OCI-LY1 (cell line): ENCODE results near the gene TMEM218.

Experiments
- H2AFZ ChIP-seq: fragments of 200-600 bp; sonication (generic), shearing (Covaris generic); 2 replicates; pipeline ENCODE4 v1.6.0; 2014; ENCODE audit warnings: antibody characterized with exemption, mild to moderate bottlenecking, low read length
- H3F3A ChIP-seq: fragments of 200-600 bp; sonication (generic), shearing (Covaris generic); 2 replicates; pipeline ENCODE4 v1.6.0; 2014; ENCODE audit warnings: mild to moderate bottlenecking, antibody characterized with exemption, low read length, moderate library complexity; ENCODE audit not compliant: insufficient read depth
- H3K27ac ChIP-seq: fragments of 200-600 bp; sonication (generic); 2 replicates; pipeline ENCODE4 v1.5.1; 2014; ENCODE audit warnings: low read length, mixed run types, mild to moderate bottlenecking, low read depth; ENCODE audit not compliant: poor library complexity, severe bottlenecking
- H3K27me3 ChIP-seq: fragments of 200-600 bp; sonication (generic); 2 replicates; pipeline ENCODE4 v1.6.0; 2014; ENCODE audit warnings: antibody characterized with exemption, mild to moderate bottlenecking, low read length, moderate library complexity; ENCODE audit not compliant: insufficient read depth
- H3K36me3 ChIP-seq: fragments of 200-600 bp; sonication (generic); 2 replicates; pipeline ENCODE4 v1.6.1; 2014; ENCODE audit warnings: mild to moderate bottlenecking, antibody characterized with exemption, low read length, moderate library complexity, mixed read lengths; ENCODE audit not compliant: insufficient read depth
- H3K4me1 ChIP-seq: fragments of 200-600 bp; sonication (generic); 2 replicates; pipeline ENCODE4 v1.5.1; 2014; ENCODE audit warnings: mild to moderate bottlenecking, low read length, moderate library complexity; ENCODE audit not compliant: insufficient read depth, severe bottlenecking
- H3K4me2 ChIP-seq: fragments of 200-600 bp; sonication (generic), shearing (Covaris generic); 2 replicates; pipeline ENCODE4 v1.6.1; 2014; ENCODE audit warnings: low read length
- H3K4me3 ChIP-seq: fragments of 200-600 bp; sonication (generic); 2 replicates; pipeline ENCODE4 v1.5.1; 2014; ENCODE audit warnings: low read length, low read depth, mild to moderate bottlenecking, mixed read lengths; ENCODE audit not compliant: poor library complexity, severe bottlenecking
- H3K79me2 ChIP-seq: fragments of 200-600 bp; shearing (Covaris generic); 2 replicates; pipeline ENCODE4 v1.6.1; 2016; ENCODE audit warnings: mixed run types, low read length, mixed read lengths; ENCODE audit not compliant: insufficient read depth
- H3K9ac ChIP-seq: fragments of 200-600 bp; sonication (generic), shearing (Covaris generic); 2 replicates; pipeline ENCODE4 v1.6.1; 2014; ENCODE audit warnings: mild to moderate bottlenecking, low read length, mixed read lengths
- H3K9me2 ChIP-seq: fragments of 200-600 bp; sonication (generic), shearing (Covaris generic); 2 replicates; pipeline ENCODE4 v1.6.1; 2014; ENCODE audit warnings: low read depth, mild to moderate bottlenecking, low read length, mixed read lengths
- H3K9me3 ChIP-seq: fragments of 200-600 bp; shearing (Covaris generic); 2 replicates; pipeline ENCODE4 v1.6.1; 2014; ENCODE audit warnings: low read length, mixed read lengths
- H4K20me1 ChIP-seq: fragments of 200-600 bp; sonication (generic), shearing (Covaris generic); 2 replicates; pipeline ENCODE4 v1.6.0; 2016; ENCODE audit warnings: mild to moderate bottlenecking, low read length; ENCODE audit not compliant: insufficient read depth
- EZH2 ChIP-seq: fragments of 200-600 bp; sonication (generic), shearing (Covaris generic); IDR thresholded peaks from 2 replicates; pipeline ENCODE4 v1.8.0; 2017; ENCODE audit warnings: borderline replicate concordance, mixed run types, mild to moderate bottlenecking, antibody characterized with exemption, low read length, moderate library complexity, mixed read lengths
- TF ChIP-seq, protein P1 (sequence below): fragments of 200-600 bp; sonication (generic), shearing (Covaris generic); IDR thresholded peaks from 2 replicates; pipeline ENCODE4 v1.5.1; 2017; ENCODE audit warnings: mild to moderate bottlenecking, antibody characterized with exemption, low read length, moderate library complexity, mixed read lengths

TMEM218 gene

DNA sequence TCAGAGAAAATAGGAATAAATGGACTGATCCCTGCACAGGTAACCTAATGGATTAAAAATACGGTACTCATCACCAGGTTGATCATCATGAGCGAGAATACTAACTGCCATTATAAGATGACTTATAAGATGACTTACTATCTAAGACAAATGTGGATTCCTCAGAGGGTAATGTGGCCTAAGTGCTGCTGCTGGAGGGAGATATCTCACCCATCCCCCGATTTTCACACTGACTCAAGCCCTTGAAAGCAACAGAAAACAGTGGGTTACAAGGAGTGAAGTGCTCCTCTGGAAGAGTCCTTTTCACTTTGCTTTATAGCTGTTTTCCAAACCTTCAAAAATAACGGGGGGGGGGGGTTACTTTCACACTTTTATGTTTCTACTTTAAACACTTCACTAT is 920 bp downstream of the TMEM218 start:
- Histone ChIP-seq H3K79me2 (no peaks in the 10 kb centered on the region), H3K36me3 (peaks cover 6% of the 10 kb centered on the region), H3K9ac (peak overlapping the region; percentile 84), H3F3A (no peaks in the 10 kb centered on the region), H3K9me3 (0 out of 2 replicates have a peak, but pooled peaks cover 2% of the 10 kb centered on the region), H4K20me1 (no peaks in the 10 kb centered on the region), H3K9me2 (no peaks in the 10 kb centered on the region), H3K4me1 (peaks cover 21% of the 10 kb centered on the region), H2AFZ (no peak overlapping the region), H3K27ac (no peak overlapping the region), H3K27me3 (no peaks in the 10 kb centered on the region), H3K4me3 (peak overlapping the region; percentile 93), H3K4me2 (peak overlapping the region; percentile 92)
- TF ChIP-seq, protein P1, sequence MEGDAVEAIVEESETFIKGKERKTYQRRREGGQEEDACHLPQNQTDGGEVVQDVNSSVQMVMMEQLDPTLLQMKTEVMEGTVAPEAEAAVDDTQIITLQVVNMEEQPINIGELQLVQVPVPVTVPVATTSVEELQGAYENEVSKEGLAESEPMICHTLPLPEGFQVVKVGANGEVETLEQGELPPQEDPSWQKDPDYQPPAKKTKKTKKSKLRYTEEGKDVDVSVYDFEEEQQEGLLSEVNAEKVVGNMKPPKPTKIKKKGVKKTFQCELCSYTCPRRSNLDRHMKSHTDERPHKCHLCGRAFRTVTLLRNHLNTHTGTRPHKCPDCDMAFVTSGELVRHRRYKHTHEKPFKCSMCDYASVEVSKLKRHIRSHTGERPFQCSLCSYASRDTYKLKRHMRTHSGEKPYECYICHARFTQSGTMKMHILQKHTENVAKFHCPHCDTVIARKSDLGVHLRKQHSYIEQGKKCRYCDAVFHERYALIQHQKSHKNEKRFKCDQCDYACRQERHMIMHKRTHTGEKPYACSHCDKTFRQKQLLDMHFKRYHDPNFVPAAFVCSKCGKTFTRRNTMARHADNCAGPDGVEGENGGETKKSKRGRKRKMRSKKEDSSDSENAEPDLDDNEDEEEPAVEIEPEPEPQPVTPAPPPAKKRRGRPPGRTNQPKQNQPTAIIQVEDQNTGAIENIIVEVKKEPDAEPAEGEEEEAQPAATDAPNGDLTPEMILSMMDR, result no peak
- TF ChIP-seq EZH2, result no peak

DNA sequence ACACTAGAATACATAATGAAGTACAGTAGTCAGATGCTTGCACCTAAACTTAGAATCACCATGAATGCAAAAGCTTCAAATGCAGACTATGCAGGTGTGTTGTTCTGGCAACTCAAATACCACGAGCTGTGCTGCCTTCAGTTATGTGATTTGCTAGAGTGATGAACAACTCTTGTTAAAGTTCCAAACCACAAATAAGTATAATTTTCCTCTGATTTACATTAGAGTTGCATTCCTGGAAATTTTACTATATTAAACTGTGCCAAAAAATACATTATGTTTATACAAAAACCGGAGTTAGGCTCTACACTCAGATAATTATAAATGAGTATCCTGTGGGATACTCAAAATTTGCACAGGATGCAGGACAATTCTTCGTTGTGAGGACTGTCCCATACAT is 3.0 kb downstream of the TMEM218 start:
- Histone ChIP-seq H3K27me3 (no peaks in the 10 kb centered on the region), H3K9me3 (0 out of 2 replicates have a peak, but pooled peaks cover 2% of the 10 kb centered on the region), H3K9me2 (no peaks in the 10 kb centered on the region), H3K36me3 (peaks cover 6% of the 10 kb centered on the region), H3F3A (no peaks in the 10 kb centered on the region), H2AFZ (no peak overlapping the region), H3K9ac (no peak overlapping the region), H3K4me3 (no peak overlapping the region), H3K27ac (no peak overlapping the region), H3K4me1 (peaks cover 18% of the 10 kb centered on the region), H3K79me2 (no peaks in the 10 kb centered on the region), H3K4me2 (no peak overlapping the region), H4K20me1 (no peaks in the 10 kb centered on the region)
- TF ChIP-seq EZH2, result no peak
- TF ChIP-seq, protein P1, result no peak

DNA sequence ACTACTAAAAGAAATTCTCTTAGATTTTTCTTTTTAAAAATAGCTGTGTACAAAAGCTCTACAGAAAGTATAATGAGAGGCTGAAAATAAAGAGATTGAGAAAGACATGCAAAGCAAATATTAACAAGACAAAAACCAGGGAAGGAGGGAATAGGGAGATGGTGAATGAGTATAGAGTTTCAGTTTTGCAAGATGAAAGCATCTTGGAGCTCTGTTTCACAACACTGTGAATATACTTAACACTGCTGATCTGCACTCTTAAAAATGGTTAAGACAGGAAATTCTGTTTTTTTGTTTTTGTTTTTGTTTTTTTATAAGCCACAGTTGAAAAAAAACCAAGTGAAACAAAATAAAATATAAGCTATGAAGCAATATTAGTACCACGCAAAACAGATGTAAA is 5.5 kb downstream of the TMEM218 start:
- Histone ChIP-seq H4K20me1 (no peaks in the 10 kb centered on the region), H3K9ac (no peak overlapping the region), H3K4me1 (peaks cover 12% of the 10 kb centered on the region), H3K4me2 (no peak overlapping the region), H3K9me3 (0 out of 2 replicates have a peak, but pooled peaks cover 2% of the 10 kb centered on the region), H3F3A (no peaks in the 10 kb centered on the region), H2AFZ (no peak overlapping the region), H3K27me3 (no peaks in the 10 kb centered on the region), H3K4me3 (no peak overlapping the region), H3K27ac (no peak overlapping the region), H3K9me2 (no peaks in the 10 kb centered on the region), H3K79me2 (no peaks in the 10 kb centered on the region), H3K36me3 (peaks cover 6% of the 10 kb centered on the region)
- TF ChIP-seq EZH2, result no peak
- TF ChIP-seq, protein P1, result no peak
